GM19239 (cell line): ENCODE data around the gene COBL.
"Not testable (repeated sequence)": the region's sequence is repeated elsewhere in the genome, so short reads cannot be mapped to it uniquely, and the experiment has no call there.

Experiments
- DNase-seq: peaks from one replicate; pipeline ENCODE4 v3.0.0; 2011; ENCODE audit warnings: low spot score; ENCODE audit not compliant: insufficient read length
- FAIRE-seq: peaks from 2 replicates; lab custom pipeline; 2011; peaks lifted over from hg19 to GRCh38; lab: Jason Lieb, UNC

The COBL gene

GRCh38 chr7:50994753-50995319, 321.8 kb downstream of the COBL start:
- no peak for FAIRE-seq
- no peak for DNase-seq

DNA sequence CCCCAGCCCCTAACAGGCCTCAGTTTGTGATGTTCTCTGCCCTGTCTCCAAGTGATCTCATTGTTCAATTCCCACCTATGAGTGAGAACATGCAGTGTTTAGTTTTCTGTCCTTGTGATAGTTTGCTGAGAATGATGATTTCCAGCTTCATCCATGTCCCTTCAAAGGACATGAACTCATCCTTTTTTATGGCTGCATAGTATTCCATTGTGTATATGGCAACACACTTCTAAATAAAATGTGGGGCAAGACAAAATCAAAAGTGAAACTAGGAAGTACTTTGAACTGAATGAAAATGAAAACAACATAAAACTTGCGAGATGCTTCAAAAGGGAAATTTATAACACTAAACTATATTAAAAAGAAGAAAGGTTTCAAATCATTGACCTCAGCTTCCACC, 326.4 kb downstream of the COBL start:
- FAIRE-seq, DNase-seq: not testable (repeated sequence)

GRCh38 chr7:50988988-50989387, 327.6 kb downstream of the COBL start:
- DNase-seq (no peak), FAIRE-seq (no peak)

- no peak for DNase-seq
- FAIRE-seq = no peak
These were observed 328.1 kb downstream of the COBL start for GRCh38 chr7:50988465-50988864.

GRCh38 chr7:50985096-50985495, 331.5 kb downstream of the COBL start:
- FAIRE-seq = no peak
- no peak for DNase-seq

- FAIRE-seq = no peak
- no peak for DNase-seq
These were observed 332.8 kb downstream of the COBL start for GRCh38 chr7:50983850-50984249.

DNA sequence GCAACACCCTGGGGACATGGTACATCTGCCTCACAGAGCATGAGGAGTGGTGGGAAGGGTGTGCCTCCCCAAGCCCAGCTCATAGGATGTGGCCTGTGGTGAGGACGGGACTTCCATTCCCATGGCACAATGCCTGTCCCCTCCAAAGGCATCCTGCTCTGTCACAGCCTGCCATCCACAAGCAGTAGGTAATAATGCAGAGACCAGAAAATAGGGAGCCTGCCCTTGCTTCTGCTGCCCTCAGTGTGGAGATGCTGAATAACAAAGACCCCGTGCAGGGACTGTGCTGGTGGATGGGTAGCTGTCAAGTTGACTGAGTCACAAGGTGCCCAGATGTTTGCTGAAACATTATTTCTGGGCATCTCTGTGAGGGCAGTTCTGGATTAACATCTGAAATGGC, 334.0 kb downstream of the COBL start:
- FAIRE-seq = no peak

DNA sequence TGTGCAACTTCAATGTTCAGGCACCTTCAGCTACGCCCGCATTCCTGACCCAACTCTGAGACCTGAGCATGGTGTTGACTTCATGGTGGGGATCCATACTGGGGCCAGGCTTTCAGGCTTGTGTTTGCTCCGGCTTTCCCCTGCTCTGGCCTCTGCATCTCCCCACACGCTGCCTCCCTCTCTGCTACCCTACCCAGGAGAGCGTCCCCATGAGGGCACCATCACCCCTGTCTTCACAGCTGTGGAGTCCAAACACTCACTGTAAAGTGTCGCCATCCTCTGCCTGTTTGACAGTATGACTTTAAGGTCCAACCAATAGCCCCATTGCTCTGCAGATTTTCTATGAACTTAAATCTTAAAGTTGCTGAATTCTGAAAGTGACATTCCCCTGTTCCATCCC, 334.9 kb downstream of the COBL start:
- DNase-seq (no peak), FAIRE-seq (no peak)

More for the DNA sequence above, 334.0 kb downstream of the COBL start:
- no peak for DNase-seq

DNA sequence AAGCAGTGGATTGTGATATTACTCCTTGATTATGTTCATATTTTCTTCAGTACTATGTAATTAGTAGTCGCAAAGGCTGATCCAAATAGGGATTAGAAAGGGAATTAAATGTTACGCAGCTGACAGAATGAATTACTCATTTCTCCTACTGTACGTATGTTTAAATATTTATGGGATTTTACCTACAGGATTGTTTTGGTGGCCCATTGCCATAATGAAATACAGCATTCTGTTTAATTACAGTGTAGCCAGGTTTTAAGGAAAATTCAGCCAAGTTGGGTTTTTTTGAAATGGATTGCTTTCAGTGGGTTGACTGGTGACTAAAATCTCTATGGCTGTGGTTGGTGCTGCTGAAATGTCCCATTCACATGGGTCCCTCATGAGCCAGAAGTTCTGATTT, 336.2 kb downstream of the COBL start:
- FAIRE-seq (no peak), DNase-seq (no peak)

- DNase-seq (no peak), FAIRE-seq (no peak)
These were observed 337.9 kb downstream of the COBL start for GRCh38 chr7:50978633-50979215.

- DNase-seq = no peak
- no peak for FAIRE-seq
These were observed 339.2 kb downstream of the COBL start for GRCh38 chr7:50977421-50977820.

- DNase-seq (no peak), FAIRE-seq (no peak)
These were observed 340.5 kb downstream of the COBL start for GRCh38 chr7:50976064-50976463.

DNA sequence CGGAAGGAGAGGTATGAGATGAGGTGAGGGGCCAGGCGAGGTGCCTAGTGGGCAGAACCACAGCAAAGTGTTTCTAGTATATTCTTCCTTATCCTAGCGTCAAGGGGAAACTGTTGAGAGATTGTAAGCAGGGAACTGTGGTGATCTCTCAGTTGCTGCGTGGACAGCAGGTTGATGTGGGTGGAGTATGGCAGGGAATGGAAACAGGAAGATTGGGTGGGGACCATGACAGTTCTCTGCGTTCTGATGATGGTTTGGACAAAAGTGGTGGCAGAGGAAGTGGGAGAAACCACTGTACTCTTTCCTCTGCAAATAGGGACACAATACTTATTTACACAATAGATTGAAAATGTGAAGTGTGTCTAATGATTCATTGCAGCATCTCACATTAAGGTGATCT, 342.4 kb downstream of the COBL start:
- no peak for FAIRE-seq
- no peak for DNase-seq

DNA sequence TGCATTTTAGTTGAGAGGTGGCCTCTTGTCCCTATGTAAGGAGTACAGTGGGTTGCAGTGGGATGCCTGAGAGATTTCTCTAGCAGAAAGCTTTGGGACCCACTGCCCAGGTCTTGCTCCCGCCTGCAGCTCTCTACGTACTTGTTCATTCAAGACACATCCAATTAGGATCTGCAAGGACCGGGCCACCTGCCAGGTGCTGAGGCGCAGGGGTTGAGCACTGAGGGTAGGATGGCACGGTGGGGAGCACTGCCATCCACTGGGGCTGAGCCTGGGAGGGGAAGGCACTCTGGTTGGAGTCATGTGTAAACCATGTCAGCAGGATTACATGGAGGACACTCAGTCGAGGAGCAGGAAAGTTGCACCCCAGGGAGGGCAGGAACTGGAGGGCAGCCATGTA, 342.8 kb downstream of the COBL start:
- no peak for FAIRE-seq

GRCh38 chr7:50970092-50970491, 346.5 kb downstream of the COBL start:
- FAIRE-seq = no peak
- DNase-seq = no peak

More for the DNA sequence above, 342.8 kb downstream of the COBL start:
- no peak for DNase-seq
